SU-DHL-6 (cell line): Measurements from ENCODE around the gene PGLYRP3.

Source experiments
- H2AFZ ChIP-seq: fragments of 200-600 bp; sonication (generic); 2 replicates; pipeline ENCODE4 v1.6.1; 2014; ENCODE audit warnings: low read depth, mild to moderate bottlenecking, moderate library complexity, mixed read lengths, antibody characterized with exemption, low read length; ENCODE audit not compliant: severe bottlenecking
- H3F3A ChIP-seq: fragments of 200-600 bp; shearing (Covaris generic); 2 replicates; pipeline ENCODE4 v1.6.0; 2016; ENCODE audit warnings: antibody characterized with exemption, mild to moderate bottlenecking; ENCODE audit not compliant: insufficient read depth
- H3K27ac ChIP-seq: fragments of 200-600 bp; sonication (generic); 2 replicates; pipeline ENCODE4 v1.5.1; 2016; ENCODE audit warnings: low read depth, mild to moderate bottlenecking, low read length, moderate library complexity, mixed read lengths
- H3K27me3 ChIP-seq: fragments of 200-600 bp; sonication (generic), shearing (Covaris generic); 2 replicates; pipeline ENCODE4 v1.6.0; 2014; ENCODE audit warnings: mild to moderate bottlenecking, low read length
- H3K36me3 ChIP-seq: fragments of 200-600 bp; sonication (generic); 2 replicates; pipeline ENCODE4 v1.6.1; 2014; ENCODE audit warnings: mild to moderate bottlenecking, low read length, mixed read lengths
- H3K4me2 ChIP-seq: fragments of 300-600, 200-600 bp; shearing (Covaris generic), sonication (generic); 2 replicates; pipeline ENCODE4 v1.6.0; 2014; ENCODE audit warnings: low read length, low read depth, mild to moderate bottlenecking; ENCODE audit not compliant: poor library complexity, severe bottlenecking
- H3K4me3 ChIP-seq: fragments of 200-600 bp; sonication (generic); 2 replicates; pipeline ENCODE4 v1.5.1; 2014; ENCODE audit warnings: antibody characterized with exemption, low read length, mild to moderate bottlenecking, mixed read lengths; ENCODE audit not compliant: insufficient read depth, poor library complexity, severe bottlenecking
- H3K79me2 ChIP-seq: fragments of 200-600 bp; sonication (generic); 2 replicates; pipeline ENCODE4 v1.6.1; 2014; ENCODE audit warnings: mild to moderate bottlenecking, low read length, moderate library complexity; ENCODE audit not compliant: insufficient read depth
- H3K9ac ChIP-seq: fragments of 200-600 bp; sonication (generic); 2 replicates; pipeline ENCODE4 v1.7.0; 2014; ENCODE audit warnings: mild to moderate bottlenecking, low read length
- H3K9me2 ChIP-seq: fragments of 200-600 bp; sonication (generic); replicated peaks from 2 replicates; pipeline ENCODE4 v1.6.1; 2014; ENCODE audit warnings: low read length; ENCODE audit not compliant: insufficient read depth
- H3K9me3 ChIP-seq: fragments of 200-600 bp; sonication (generic); 2 replicates; pipeline ENCODE4 v1.6.1; 2014; ENCODE audit warnings: low read length, mixed read lengths; ENCODE audit not compliant: insufficient read depth
- H4K20me1 ChIP-seq: fragments of 200-600 bp; sonication (generic); 2 replicates; pipeline ENCODE4 v1.6.1; 2014; ENCODE audit warnings: low read depth, mild to moderate bottlenecking, antibody characterized with exemption, low read length, moderate library complexity, mixed read lengths
- CTCF ChIP-seq: fragments of 200-600 bp; sonication (generic); IDR thresholded peaks from one replicate; pipeline ENCODE4 v1.5.1; 2017; ENCODE audit warnings: antibody characterized with exemption, mild to moderate bottlenecking, low read length, moderate library complexity; ENCODE audit not compliant: insufficient read depth, poor library complexity, severe bottlenecking
- EZH2phosphoT487 ChIP-seq: fragments of 200-600 bp; sonication (generic), shearing (Covaris generic); conservative IDR thresholded peaks from 2 replicates; pipeline ENCODE4 v1.6.1; 2018; ENCODE audit warnings: mild to moderate bottlenecking, antibody characterized with exemption, low read length, moderate library complexity, mixed read lengths

The PGLYRP3 gene

GRCh38 chr1:153337980-153338853 lies 25.5 kb upstream of the PGLYRP3 start:
- no peak overlapping the region for H3K9ac ChIP-seq
- H3K9me2 ChIP-seq = no peaks in the 10 kb centered on the region
- TF ChIP-seq CTCF (no peak), EZH2phosphoT487 (no peak)
- no peaks in the 10 kb centered on the region for H3K79me2 ChIP-seq
- H2AFZ ChIP-seq = no peak overlapping the region
- no peaks in the 10 kb centered on the region for H4K20me1 ChIP-seq
- H3F3A ChIP-seq = no peaks in the 10 kb centered on the region
- H3K36me3 ChIP-seq = no peaks in the 10 kb centered on the region
- no peak overlapping the region for H3K27ac ChIP-seq
- H3K4me3 ChIP-seq = no peak overlapping the region
- H3K4me2 ChIP-seq = no peak overlapping the region
- no peaks in the 10 kb centered on the region for H3K9me3 ChIP-seq
- H3K27me3 ChIP-seq = no peaks in the 10 kb centered on the region

GRCh38 chr1:153336650-153337049 lies 23.9 kb upstream of the PGLYRP3 start:
- no peaks in the 10 kb centered on the region for H3K9me2 ChIP-seq
- H3K4me2 ChIP-seq = no peak overlapping the region
- H3K27ac ChIP-seq = no peak overlapping the region
- H3K36me3 ChIP-seq = no peaks in the 10 kb centered on the region
- no peaks in the 10 kb centered on the region for H3F3A ChIP-seq
- H2AFZ ChIP-seq = no peak overlapping the region
- TF ChIP-seq CTCF (no peak), EZH2phosphoT487 (no peak)
- no peaks in the 10 kb centered on the region for H3K9me3 ChIP-seq
- H4K20me1 ChIP-seq = no peaks in the 10 kb centered on the region
- H3K27me3 ChIP-seq = no peaks in the 10 kb centered on the region
- H3K79me2 ChIP-seq = no peaks in the 10 kb centered on the region
- H3K4me3 ChIP-seq = no peak overlapping the region
- H3K9ac ChIP-seq = no peak overlapping the region

GRCh38 chr1:153333902-153334301 lies 21.1 kb upstream of the PGLYRP3 start:
- no peaks in the 10 kb centered on the region for H3K27me3 ChIP-seq
- H3K36me3 ChIP-seq = no peaks in the 10 kb centered on the region
- H3K9me3 ChIP-seq = no peaks in the 10 kb centered on the region
- H3K9me2 ChIP-seq = no peaks in the 10 kb centered on the region
- no peak overlapping the region for H3K9ac ChIP-seq
- H3K27ac ChIP-seq = no peak overlapping the region
- no peaks in the 10 kb centered on the region for H3K79me2 ChIP-seq
- TF ChIP-seq CTCF (no peak), EZH2phosphoT487 (no peak)
- H2AFZ ChIP-seq = no peak overlapping the region
- no peak overlapping the region for H3K4me2 ChIP-seq
- H3K4me3 ChIP-seq = no peak overlapping the region
- no peaks in the 10 kb centered on the region for H3F3A ChIP-seq
- H4K20me1 ChIP-seq = no peaks in the 10 kb centered on the region
